A673 (cell line): ENCODE data around the gene MYO18B. TPM values are rescaled to one million over a fixed set of nuclear protein-coding genes. Genes with fewer than 3 reads are reported as not detected.

Experiments used
- BruUV-seq: library from RNA; stranded (reverse); fragments of 400-500 nt; replicated peaks from 2 replicates; lab custom pipeline; 2021; lab: Mats Ljungman, UMichigan
- CTCF ChIA-PET: fragments of 300-600 bp; sonication (Branson Sonifier 250); formaldehyde crosslinking; loops from one replicate; lab custom pipeline; 2022; ENCODE audit warnings: antibody characterized with exemption; lab: Charles Lee
- POLR2A ChIA-PET: fragments of 300-600 bp; sonication (Branson Sonifier 250); formaldehyde crosslinking; loops from one replicate; lab custom pipeline; 2022; ENCODE audit warnings: antibody characterized with exemption; ENCODE audit not compliant: low non-redundant PET; lab: Charles Lee
- DNase-seq: peaks from one replicate; pipeline ENCODE4 v3.0.0-alpha.2; 2015; ENCODE audit warnings: low spot score
- H3K27ac ChIP-seq: fragments of 200-600 bp; sonication (generic); 2 replicates; pipeline ENCODE4 v1.5.1; 2016; ENCODE audit warnings: mixed run types, low read depth, mild to moderate bottlenecking, mixed read lengths, antibody characterized with exemption, low read length; ENCODE audit not compliant: poor library complexity, severe bottlenecking
- H3K27me3 ChIP-seq: fragments of 200-600 bp; sonication (generic); replicated peaks from 2 replicates; pipeline ENCODE4 v1.6.1; 2017; ENCODE audit warnings: mixed run types, low read depth, mild to moderate bottlenecking, mixed read lengths, antibody characterized with exemption, low read length; ENCODE audit not compliant: insufficient read depth, poor library complexity
- H3K36me3 ChIP-seq: fragments of 200-600 bp; sonication (generic); 2 replicates; pipeline ENCODE4 v1.6.1; 2016; ENCODE audit warnings: mixed run types, mild to moderate bottlenecking, mixed read lengths, antibody characterized with exemption, low read length; ENCODE audit not compliant: insufficient read depth, poor library complexity, severe bottlenecking
- H3K4me1 ChIP-seq: fragments of 200-600 bp; sonication (generic); 2 replicates; pipeline ENCODE4 v1.6.1; 2017; ENCODE audit warnings: mixed run types, mild to moderate bottlenecking, mixed read lengths, antibody characterized with exemption, low read length; ENCODE audit not compliant: insufficient read depth, poor library complexity, severe bottlenecking
- H3K4me3 ChIP-seq: fragments of 200-600 bp; sonication (generic); 2 replicates; pipeline ENCODE4 v1.5.1; 2016; ENCODE audit warnings: low read depth, mixed run types, mild to moderate bottlenecking, mixed read lengths, low read length; ENCODE audit not compliant: poor library complexity, severe bottlenecking
- H3K9me3 ChIP-seq: fragments of 200-600 bp; sonication (generic); 2 replicates; pipeline ENCODE4 v1.6.1; 2016; ENCODE audit warnings: mixed run types, low read depth, mild to moderate bottlenecking, mixed read lengths, antibody characterized with exemption, low read length; ENCODE audit not compliant: poor library complexity, severe bottlenecking
- EZH2 ChIP-seq: fragments of 200-600 bp; sonication (generic); IDR thresholded peaks from 2 replicates; pipeline ENCODE4 v1.6.1; 2017; ENCODE audit warnings: borderline replicate concordance, low read depth, mild to moderate bottlenecking, mixed read lengths, antibody characterized with exemption, low read length; ENCODE audit not compliant: poor library complexity, severe bottlenecking
- intact Hi-C: fragments of 100-400 bp; cut with micrococcal nuclease; formaldehyde crosslinking; loops from one replicate; pipeline ENCODE4 v1.10.0; 2022; ENCODE audit not compliant: unreplicated experiment
- total RNA-seq: library from RNA; stranded (reverse); gene quantifications from 2 replicates; pipeline ENCODE4 v1.2.3, GENCODE V29; 2021
- TF ChIP-seq, protein P1 (sequence below): fragments of 300-800, 200-600 bp; sonication (generic); conservative IDR thresholded peaks from 2 replicates; pipeline ENCODE4 v1.5.1; 2017; ENCODE audit warnings: low read depth, mild to moderate bottlenecking, antibody characterized with exemption, low read length, moderate library complexity, mixed read lengths

The MYO18B gene
- total RNA-seq, 1 experiment from 2014 or later: not detected

DNA sequence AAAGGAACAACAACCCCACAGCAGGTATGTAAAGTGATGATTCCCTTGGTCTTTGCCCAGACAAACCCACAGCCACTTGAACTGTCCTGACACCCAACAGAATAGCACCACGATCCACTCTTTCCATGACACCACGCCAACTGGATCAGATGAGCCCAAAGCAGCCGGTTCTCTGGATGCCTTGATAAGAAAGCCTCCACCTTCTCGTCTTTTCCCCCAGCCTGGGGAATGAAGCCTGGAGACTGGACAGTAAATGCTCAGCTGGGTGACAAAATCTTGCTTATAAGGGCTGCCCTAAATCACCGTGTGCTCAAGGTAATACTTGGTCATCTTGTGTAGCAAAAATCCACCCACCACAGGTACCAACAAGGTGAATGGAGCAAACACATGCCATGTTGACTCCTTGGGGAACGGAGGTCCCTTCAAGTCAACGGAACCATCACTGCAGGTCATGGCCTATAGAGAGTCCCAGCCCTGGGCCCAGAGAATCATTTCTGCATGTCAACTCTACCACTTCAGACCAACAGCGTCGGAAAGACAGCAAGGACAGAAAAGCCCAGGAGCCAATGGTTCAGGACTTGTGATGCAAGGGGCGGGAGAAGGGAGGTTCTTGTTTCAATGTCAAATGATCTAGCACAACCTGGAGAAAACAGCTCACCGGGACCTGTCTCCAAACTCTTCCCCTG, 2.2 kb upstream of the MYO18B start:
- no TSS peak for BruUV-seq
- Histone ChIP-seq H3K4me3 (no peak overlapping the region), H3K27ac (no peak overlapping the region), H3K4me1 (no peaks in the 10 kb centered on the region), H3K36me3 (no peaks in the 10 kb centered on the region), H3K9me3 (no peaks in the 10 kb centered on the region), H3K27me3 (no peaks in the 10 kb centered on the region)
- DNase-seq: no peak
- POLR2A ChIA-PET: no interaction called here
- intact Hi-C loops: no loop called here
- TF ChIP-seq, protein P1, sequence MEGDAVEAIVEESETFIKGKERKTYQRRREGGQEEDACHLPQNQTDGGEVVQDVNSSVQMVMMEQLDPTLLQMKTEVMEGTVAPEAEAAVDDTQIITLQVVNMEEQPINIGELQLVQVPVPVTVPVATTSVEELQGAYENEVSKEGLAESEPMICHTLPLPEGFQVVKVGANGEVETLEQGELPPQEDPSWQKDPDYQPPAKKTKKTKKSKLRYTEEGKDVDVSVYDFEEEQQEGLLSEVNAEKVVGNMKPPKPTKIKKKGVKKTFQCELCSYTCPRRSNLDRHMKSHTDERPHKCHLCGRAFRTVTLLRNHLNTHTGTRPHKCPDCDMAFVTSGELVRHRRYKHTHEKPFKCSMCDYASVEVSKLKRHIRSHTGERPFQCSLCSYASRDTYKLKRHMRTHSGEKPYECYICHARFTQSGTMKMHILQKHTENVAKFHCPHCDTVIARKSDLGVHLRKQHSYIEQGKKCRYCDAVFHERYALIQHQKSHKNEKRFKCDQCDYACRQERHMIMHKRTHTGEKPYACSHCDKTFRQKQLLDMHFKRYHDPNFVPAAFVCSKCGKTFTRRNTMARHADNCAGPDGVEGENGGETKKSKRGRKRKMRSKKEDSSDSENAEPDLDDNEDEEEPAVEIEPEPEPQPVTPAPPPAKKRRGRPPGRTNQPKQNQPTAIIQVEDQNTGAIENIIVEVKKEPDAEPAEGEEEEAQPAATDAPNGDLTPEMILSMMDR: no peak
- no peak for TF ChIP-seq EZH2
- CTCF ChIA-PET: no interaction called here

DNA sequence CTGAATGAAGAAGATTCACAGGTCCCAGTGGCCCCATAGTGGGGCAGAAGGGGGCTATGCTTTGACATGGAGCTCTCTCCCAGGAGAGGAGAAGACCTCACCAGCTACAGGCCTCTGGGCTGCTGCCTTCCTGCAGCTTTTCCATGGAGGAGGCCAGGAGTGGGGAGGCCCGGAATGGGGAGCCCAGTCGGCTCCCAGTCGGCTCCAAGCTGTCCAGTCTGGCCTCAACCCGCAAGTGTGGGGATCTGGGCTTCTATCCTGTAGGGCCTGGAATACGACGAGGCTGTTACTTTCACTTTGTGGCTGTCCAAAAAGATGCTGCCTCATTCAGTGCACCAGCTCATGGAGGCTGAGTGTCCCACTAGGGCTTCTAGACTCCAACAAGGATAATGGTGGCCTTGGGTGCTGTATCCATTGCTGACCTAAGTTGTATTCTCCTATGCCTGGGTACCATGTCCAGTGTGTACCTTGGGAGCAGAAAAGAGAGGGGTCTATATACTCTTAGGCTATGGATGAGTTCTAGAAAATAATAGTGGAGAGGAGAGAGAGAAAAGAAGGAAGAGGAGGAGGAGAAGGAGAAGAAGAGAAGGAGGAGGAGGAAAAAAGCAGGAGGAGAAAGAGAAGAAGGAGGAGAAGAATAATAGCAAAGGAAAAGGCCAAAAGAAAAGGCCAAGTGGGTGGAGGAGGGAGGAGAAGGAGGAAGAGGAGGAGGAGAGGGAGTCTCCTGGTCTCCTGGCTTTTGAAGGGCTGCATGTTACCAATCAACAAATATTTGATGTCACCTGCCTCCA, 1.1 kb downstream of the MYO18B start:
- no TSS peak for BruUV-seq
- Histone ChIP-seq H3K27me3 (no peaks in the 10 kb centered on the region), H3K36me3 (no peaks in the 10 kb centered on the region), H3K27ac (no peak overlapping the region), H3K4me3 (no peak overlapping the region), H3K9me3 (no peaks in the 10 kb centered on the region), H3K4me1 (no peaks in the 10 kb centered on the region)
- CTCF ChIA-PET: no interaction called here
- DNase-seq: no peak
- POLR2A ChIA-PET: no interaction called here
- TF ChIP-seq, protein P1: no peak
- no peak for TF ChIP-seq EZH2
- intact Hi-C loops: no loop called here

DNA sequence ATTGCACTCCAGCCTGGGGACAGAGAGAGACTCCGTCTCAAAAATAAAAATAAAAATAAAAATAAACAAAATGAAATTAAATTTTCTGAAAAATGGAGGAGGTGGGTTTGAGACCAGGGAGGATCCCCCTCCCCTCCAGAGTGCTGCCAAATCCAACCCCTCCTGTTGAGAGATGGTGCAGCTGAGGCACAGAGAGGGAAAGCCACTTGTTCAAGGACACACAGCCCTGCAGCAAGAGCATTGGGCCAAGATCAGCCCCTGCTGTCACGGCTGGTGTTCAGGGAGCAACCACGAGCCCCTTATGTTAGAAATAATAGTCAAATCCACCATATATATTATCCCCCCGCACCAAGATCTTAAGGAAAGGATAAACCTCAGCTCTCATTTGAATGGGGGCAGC, 2.7 kb downstream of the MYO18B start:
- ChIA-PET POLR2A (no interaction called here), CTCF (no interaction called here)
- Histone ChIP-seq H3K27me3 (no peaks in the 10 kb centered on the region), H3K4me3 (no peak overlapping the region), H3K4me1 (no peaks in the 10 kb centered on the region), H3K36me3 (no peaks in the 10 kb centered on the region), H3K27ac (no peak overlapping the region), H3K9me3 (no peaks in the 10 kb centered on the region)
- TF ChIP-seq EZH2: no peak
- TF ChIP-seq, protein P1: no peak
- intact Hi-C loops: no loop called here
- no peak for DNase-seq
- BruUV-seq: no TSS peak
